ENCODE data around the gene HOXB4.
A peak's percentile ranks its signal among the peaks of the same experiment; 100 is the strongest.

HOXB4 gene

DNA sequence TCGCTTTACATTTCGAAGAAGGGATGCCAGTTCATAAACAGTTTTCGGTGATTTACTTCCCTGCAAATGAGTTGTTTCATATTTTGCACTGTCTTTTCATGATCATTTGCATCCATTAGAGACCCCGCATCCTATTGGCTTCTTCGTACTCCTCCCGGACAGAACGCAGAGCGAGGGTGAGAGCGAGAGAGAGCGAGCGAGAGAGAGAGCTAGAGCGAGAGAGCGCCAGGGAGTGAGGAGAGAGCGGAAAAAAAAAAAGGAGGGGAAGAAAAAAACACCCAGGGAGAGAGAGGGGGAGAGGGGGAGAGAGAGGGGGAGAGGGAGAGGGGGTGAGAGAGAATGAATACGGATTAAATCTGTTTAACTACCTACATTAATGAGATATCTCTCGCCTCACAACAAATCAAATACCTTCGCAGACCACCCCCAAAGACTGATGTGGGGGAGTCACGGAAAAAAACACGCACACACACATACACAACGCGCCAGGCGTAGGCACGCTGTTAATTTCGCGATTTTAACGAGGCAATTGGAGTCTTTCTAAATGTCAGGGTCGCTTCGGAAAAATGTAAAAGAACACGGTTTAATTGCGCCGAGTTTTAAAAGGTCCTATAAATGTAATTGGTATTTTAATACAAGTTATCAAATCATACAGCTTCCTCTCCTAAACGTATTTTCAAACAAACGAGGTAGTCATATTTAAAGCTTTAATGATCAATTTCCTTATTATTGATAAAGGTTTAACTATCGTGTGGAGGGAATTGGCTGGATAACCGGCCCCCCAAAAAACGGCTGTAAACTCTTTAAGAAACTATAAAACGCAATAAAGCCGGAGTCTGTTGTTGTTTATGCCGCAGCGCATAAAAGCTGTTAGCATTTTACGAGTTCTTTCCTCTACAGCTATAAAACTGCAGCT is 37.2 kb upstream of the HOXB4 start, which contains the start of gene HOXB8:
HOXB8 (minus strand) TSS at position 246 of the 916 bp plus-strand sequence. CDS start 588 bp downstream, outside the sequence.
- Histone ChIP-seq H3K9me2 (replicated peaks; ENCODE audit: insufficient read depth, low read length) (no peaks in the 10 kb centered on the region), H3K79me2 (ENCODE audit: low read length) (no peaks in the 10 kb centered on the region), H3K36me3 (replicated peaks; ENCODE audit: insufficient read depth, low read length) (no peaks in the 10 kb centered on the region), H3K4me1 (ENCODE audit: low read length) (no peaks in the 10 kb centered on the region), H3F3A (ENCODE audit: insufficient read depth, low read length) (peaks cover 4% of the 10 kb centered on the region), H4K20me1 (ENCODE audit: insufficient read depth, low read length) (no peaks in the 10 kb centered on the region), H3K4me2 (ENCODE audit: low read depth, low read length) (no peak within 1 kb of the TSS), H3K27ac (ENCODE audit: low read length) (no peak within 1 kb of the TSS), H3K9ac (ENCODE audit: low read length) (no peak within 1 kb of the TSS), H3K9me3 (replicated peaks; ENCODE audit: insufficient read depth, low read length) (no peaks in the 10 kb centered on the region), H2AFZ (ENCODE audit: low read length) (no peak within 1 kb of the TSS), H3K27me3 (replicated peaks; ENCODE audit: insufficient read depth, low read length) (peaks cover 66% of the 10 kb centered on the region), H3K4me3 (ENCODE audit: low read length) (no peak within 1 kb of the TSS)
- TF ChIP-seq EZH2phosphoT487 (IDR thresholded peaks at IDR 0.05; ENCODE audit: low read length) (no peak), EZH2 (optimal IDR thresholded peaks at IDR 0.05; ENCODE audit: low read depth, low read length) (peak; percentile 71)
- no peak for DNase-seq

DNA sequence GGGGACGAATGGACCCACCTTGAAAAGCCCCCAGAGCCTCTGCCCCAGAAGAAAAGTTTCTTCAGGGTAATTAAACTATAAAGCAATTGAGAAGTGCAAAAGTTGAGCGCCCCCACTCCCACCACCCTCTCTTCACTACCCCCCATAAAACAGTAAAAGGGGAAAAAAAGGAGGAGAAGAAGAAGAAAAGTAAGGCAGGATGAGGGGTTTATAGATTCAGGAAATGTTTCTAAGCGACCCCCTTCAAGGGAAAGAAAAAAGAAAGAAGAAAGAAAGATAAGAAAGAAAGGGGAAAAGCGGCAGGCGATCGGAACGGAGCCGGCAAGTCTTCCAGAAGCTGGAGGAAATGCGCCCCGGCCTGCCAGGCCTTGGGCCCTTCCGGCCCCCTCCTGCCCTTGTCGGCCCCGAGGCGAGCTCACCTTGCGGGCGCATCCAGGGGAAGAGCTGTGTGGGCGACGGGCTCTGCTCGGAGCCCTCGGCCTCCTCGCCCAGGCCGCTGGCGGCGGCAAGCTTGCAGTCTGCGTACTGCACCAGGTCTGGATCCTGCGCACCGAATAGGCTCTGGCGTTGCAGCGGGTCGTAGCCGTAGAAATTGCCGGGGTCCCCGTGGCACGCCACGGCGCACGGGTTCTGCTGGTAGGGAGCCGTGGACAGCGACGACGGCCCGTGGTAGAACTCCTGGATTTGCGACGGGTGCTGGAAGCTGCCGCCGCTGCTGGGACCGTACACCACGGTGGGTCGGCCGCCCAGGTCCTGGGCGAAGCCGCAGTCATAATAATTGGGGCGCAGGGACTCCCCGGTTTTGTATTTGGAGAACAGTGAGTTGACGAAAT is 35.9 kb upstream of the HOXB4 start:
- Histone ChIP-seq H4K20me1 (ENCODE audit: insufficient read depth, low read length) (no peaks in the 10 kb centered on the region), H3K9ac (ENCODE audit: low read length) (no peak overlapping the region)

DNA sequence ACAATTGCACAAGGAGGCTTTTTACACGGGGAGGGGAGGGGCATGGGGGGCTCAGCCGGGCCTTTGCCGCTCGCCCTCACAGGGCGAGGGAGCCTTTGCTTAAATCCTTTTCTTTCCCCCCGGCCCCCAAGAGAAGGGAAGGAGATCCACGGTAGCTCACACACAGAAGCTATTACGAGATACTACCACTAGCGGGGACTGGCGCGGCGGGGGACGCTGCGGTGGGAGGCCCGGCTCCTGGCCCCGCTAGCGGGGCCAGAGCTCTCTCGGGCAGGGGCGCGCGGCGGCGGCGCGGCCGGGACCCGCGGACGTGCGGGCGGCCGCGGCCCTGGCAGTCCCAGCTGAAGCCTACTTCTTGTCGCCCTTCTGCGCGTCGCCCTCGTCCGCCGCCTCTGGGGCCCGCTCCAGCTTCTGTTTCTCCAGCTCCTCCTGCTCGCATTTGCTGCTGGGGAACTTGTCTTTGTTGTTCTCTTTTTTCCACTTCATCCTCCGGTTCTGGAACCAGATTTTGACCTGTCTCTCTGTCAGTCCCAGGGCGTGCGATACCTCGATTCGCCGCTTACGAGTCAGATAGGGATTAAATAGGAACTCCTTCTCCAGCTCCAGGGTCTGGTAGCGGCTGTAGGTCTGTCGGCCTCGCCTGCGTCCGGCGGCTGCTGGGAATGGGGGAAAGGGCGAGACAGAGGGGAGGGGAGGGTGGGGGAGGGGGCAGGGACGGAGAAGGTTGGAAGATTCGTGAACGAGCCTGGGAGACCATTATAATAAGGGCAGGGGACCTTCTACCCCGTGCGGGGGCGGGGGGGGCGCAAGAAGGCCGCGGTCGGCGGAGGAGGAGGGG is 34.9 kb upstream of the HOXB4 start:
- TF ChIP-seq EZH2phosphoT487 (IDR thresholded peaks at IDR 0.05; ENCODE audit: low read length) (no peak), EZH2 (optimal IDR thresholded peaks at IDR 0.05; ENCODE audit: low read depth, low read length) (no peak)
- TF ChIP-seq, protein P1, sequence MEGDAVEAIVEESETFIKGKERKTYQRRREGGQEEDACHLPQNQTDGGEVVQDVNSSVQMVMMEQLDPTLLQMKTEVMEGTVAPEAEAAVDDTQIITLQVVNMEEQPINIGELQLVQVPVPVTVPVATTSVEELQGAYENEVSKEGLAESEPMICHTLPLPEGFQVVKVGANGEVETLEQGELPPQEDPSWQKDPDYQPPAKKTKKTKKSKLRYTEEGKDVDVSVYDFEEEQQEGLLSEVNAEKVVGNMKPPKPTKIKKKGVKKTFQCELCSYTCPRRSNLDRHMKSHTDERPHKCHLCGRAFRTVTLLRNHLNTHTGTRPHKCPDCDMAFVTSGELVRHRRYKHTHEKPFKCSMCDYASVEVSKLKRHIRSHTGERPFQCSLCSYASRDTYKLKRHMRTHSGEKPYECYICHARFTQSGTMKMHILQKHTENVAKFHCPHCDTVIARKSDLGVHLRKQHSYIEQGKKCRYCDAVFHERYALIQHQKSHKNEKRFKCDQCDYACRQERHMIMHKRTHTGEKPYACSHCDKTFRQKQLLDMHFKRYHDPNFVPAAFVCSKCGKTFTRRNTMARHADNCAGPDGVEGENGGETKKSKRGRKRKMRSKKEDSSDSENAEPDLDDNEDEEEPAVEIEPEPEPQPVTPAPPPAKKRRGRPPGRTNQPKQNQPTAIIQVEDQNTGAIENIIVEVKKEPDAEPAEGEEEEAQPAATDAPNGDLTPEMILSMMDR (IDR thresholded peaks at IDR 0.05; ENCODE audit: low read length): peak; percentile 20
- no peak for DNase-seq
- no peak overlapping the region for H3K27ac ChIP-seq (ENCODE audit: low read length)

More for the DNA sequence above, 35.9 kb upstream of the HOXB4 start:
- H3K27me3 ChIP-seq (replicated peaks; ENCODE audit: insufficient read depth, low read length): peaks cover 53% of the 10 kb centered on the region
- H3K9me2 ChIP-seq (replicated peaks; ENCODE audit: insufficient read depth, low read length): no peaks in the 10 kb centered on the region
- no peak overlapping the region for H2AFZ ChIP-seq (ENCODE audit: low read length)
- no peaks in the 10 kb centered on the region for H3K36me3 ChIP-seq (replicated peaks; ENCODE audit: insufficient read depth, low read length)
- no peak overlapping the region for H3K27ac ChIP-seq (ENCODE audit: low read length)
- peaks cover 8% of the 10 kb centered on the region; the same call in 1 of the 2 replicates for H3K4me1 ChIP-seq (ENCODE audit: low read length)
- H3K79me2 ChIP-seq (ENCODE audit: low read length): no peaks in the 10 kb centered on the region
- no peak overlapping the region for H3K4me3 ChIP-seq (ENCODE audit: low read length)
- H3F3A ChIP-seq (ENCODE audit: insufficient read depth, low read length): peaks cover 4% of the 10 kb centered on the region
- peak overlapping the region; percentile 99; the same call in 1 of the 2 replicates for H3K4me2 ChIP-seq (ENCODE audit: low read depth, low read length)
- DNase-seq: no peak
- no peaks in the 10 kb centered on the region for H3K9me3 ChIP-seq (replicated peaks; ENCODE audit: insufficient read depth, low read length)
- TF ChIP-seq EZH2phosphoT487 (IDR thresholded peaks at IDR 0.05; ENCODE audit: low read length): 0 out of 2 replicates have a peak, but pooled peaks have one; percentile 57
- TF ChIP-seq EZH2 (optimal IDR thresholded peaks at IDR 0.05; ENCODE audit: low read depth, low read length): peak; percentile 61
- TF ChIP-seq, protein P1 (IDR thresholded peaks at IDR 0.05; ENCODE audit: low read length): no peak

More for the DNA sequence above, 34.9 kb upstream of the HOXB4 start:
- Histone ChIP-seq H3K9me2 (replicated peaks; ENCODE audit: insufficient read depth, low read length) (no peaks in the 10 kb centered on the region), H3F3A (ENCODE audit: insufficient read depth, low read length) (peaks cover 4% of the 10 kb centered on the region), H2AFZ (ENCODE audit: low read length) (peak overlapping the region; percentile 98), H3K36me3 (replicated peaks; ENCODE audit: insufficient read depth, low read length) (no peaks in the 10 kb centered on the region), H3K79me2 (ENCODE audit: low read length) (no peaks in the 10 kb centered on the region), H3K9me3 (replicated peaks; ENCODE audit: insufficient read depth, low read length) (no peaks in the 10 kb centered on the region), H3K27me3 (replicated peaks; ENCODE audit: insufficient read depth, low read length) (peaks cover 45% of the 10 kb centered on the region), H3K4me1 (ENCODE audit: low read length) (peaks cover 8% of the 10 kb centered on the region; the same call in 1 of the 2 replicates), H3K4me2 (ENCODE audit: low read depth, low read length) (peak overlapping the region; percentile 99), H4K20me1 (ENCODE audit: insufficient read depth, low read length) (no peaks in the 10 kb centered on the region), H3K9ac (ENCODE audit: low read length) (peak overlapping the region; percentile 27; the same call in 1 of the 2 replicates), H3K4me3 (ENCODE audit: low read length) (peak overlapping the region; percentile 87)

Measured in MM.1S (cell line).